HTR-8/SVneo (cell line): Measurements from ENCODE around the gene ITGB1.
"Not testable (repeated sequence)": the region's sequence is repeated elsewhere in the genome, so short reads cannot be mapped to it uniquely, and the experiment has no call there.

Experiments
- DNase-seq: peaks from one replicate; pipeline ENCODE4 v3.0.0; 2011; ENCODE audit warnings: low spot score, mixed read lengths; ENCODE audit not compliant: insufficient read length
- FAIRE-seq: peaks from 2 replicates; lab custom pipeline; 2011; peaks lifted over from hg19 to GRCh38; lab: Jason Lieb, UNC

Gene ITGB1

GRCh38 chr10:32895200-32895968, 62.6 kb downstream of the ITGB1 start:
- not testable (repeated sequence) for DNase-seq, FAIRE-seq

GRCh38 chr10:32893916-32894664, 63.9 kb downstream of the ITGB1 start:
- FAIRE-seq (no peak), DNase-seq (no peak)

DNA sequence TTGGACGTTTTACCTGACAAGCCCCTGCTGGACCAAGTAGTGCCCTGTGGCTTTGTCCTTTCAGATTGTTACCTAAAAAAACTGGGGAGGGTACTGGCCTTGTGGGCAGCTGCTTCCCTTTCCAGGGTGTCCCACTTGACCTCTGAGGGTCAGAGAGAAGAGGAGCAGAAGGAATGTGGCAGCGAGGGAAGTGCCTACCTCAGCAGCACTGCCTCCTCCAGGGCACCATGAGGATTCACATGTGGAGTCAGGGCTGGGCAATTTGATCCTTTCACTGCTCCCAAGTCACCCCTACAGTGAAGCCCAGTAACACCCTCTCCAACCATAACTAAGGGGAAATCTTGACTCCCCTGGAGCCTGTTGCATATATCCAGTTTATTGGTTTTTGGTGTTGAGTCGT, 64.6 kb downstream of the ITGB1 start:
- DNase-seq (no peak), FAIRE-seq (no peak)

GRCh38 chr10:32891261-32891660, 66.8 kb downstream of the ITGB1 start:
- DNase-seq (no peak), FAIRE-seq (no peak)

DNA sequence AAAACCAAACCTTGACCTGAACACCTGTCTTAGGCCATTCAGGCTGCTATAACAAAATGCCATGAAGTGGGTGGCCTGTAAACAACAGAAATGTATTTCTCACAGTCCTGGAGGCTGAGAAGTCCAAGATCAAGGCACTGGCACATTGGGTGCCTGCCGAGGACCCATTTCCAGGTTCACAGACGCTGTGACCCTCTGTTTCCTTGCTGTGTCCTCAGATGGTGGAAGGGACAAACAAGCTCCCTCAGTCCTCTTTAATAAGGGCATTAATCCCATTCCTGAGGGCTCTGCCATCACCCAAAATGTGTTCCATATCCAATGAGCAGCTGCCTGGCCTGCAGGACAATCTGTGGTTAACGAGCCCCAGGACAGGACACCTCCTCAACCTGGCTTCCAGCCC, 67.6 kb downstream of the ITGB1 start:
- no peak for FAIRE-seq
- DNase-seq = no peak

- no peak for FAIRE-seq
- DNase-seq = no peak
Measured at GRCh38 chr10:32889631-32890212, 68.3 kb downstream of the ITGB1 start.

- DNase-seq = no peak
- FAIRE-seq = no peak
Measured at GRCh38 chr10:32888161-32888927, 69.7 kb downstream of the ITGB1 start.

DNA sequence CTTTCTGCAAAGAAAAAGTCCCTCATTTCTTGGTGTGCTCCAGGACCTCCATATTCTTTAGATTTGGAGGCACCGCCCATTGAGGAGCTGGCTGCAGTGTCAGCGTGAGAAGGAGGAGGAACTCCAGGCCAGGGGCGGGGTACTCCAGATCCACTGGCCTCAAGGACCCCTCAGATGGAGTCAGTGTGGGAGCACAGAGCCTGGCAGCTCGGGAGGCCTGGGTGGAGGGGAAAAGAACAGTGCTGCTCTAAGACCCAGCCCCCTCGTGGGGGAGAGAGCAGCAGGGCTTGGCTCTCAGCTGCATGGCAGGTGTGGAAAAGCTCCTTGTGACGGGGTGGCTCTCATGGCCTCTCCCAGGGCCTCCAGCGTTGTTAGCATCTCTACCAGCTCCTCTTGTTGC, 70.5 kb downstream of the ITGB1 start:
- DNase-seq (no peak), FAIRE-seq (no peak)

GRCh38 chr10:32882076-32882475, 76.0 kb downstream of the ITGB1 start:
- FAIRE-seq = no peak
- no peak for DNase-seq

DNA sequence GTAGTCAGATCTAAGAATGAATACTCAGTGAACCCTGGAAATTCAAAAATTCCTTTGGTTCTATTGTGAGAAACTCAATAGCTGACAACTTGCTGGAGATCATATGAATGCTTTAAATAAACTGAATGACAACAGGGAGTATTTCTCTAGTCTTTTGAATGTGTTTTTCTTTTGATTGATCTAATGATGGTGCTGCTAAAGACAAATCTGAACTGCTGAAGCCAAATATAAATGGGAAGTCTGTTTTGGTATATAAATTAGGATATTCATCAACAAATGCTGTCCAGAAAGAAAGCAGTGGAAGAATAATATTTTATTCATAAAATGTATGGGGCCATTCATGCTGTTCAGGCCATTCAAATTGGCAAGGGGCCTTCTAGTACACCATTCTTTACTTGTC, 79.4 kb downstream of the ITGB1 start:
- FAIRE-seq = no peak

GRCh38 chr10:32877915-32878314, 80.1 kb downstream of the ITGB1 start:
- no peak for FAIRE-seq
- no peak for DNase-seq

More for the DNA sequence above, 79.4 kb downstream of the ITGB1 start:
- DNase-seq = no peak

DNA sequence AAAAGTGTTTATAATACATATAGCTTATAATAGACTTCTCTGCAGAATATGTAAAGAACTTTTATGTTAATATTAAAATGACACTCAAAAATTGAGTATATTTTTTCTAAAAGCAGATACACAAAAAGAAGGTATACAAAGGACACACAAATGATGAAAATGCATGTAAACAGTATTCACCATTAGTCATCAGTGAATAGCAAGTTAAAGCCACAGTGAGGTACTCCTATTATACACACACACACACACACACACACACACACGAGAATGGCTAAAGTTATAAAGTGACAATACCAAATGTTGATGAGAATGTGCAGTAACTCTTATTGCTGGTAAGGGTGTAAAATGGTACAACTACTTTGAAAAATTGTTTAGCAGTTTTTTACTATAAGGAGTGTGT, 92.9 kb downstream of the ITGB1 start:
- FAIRE-seq = no peak

DNA sequence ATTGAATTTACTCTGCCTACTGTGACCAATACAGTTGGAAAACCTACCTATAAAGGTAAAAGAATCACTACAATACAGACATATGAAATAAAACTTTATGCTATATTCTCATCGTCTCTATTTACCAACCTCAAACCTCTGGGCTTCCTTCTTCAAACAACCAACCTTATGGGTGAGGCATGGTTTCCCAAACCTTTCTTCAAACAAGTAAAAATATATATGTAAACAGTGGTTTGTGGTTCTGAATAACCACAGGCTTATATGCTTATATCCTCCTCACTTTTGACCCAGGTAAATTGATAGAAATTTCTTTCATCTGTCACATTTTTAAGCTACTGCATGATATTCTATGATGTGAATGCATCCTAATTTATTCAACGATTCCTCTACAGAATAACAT, 103.6 kb downstream of the ITGB1 start:
- no peak for DNase-seq
- no peak for FAIRE-seq

More for the DNA sequence above, 92.9 kb downstream of the ITGB1 start:
- DNase-seq = no peak

- no peak for DNase-seq
- FAIRE-seq = no peak
Measured at GRCh38 chr10:32851301-32851700, 106.7 kb downstream of the ITGB1 start.
